Esophagus muscularis mucosa (tissue), 4 donors: ENCODE measurements around the gene UFD1. TPM values are rescaled to one million over a fixed set of nuclear protein-coding genes. Genes with fewer than 3 reads are reported as not detected.
"Not testable (repeated sequence)": the region's sequence is repeated elsewhere in the genome, so short reads cannot be mapped to it uniquely, and the experiment has no call there.

Experiments
- DNase-seq: peaks from one replicate; pipeline ENCODE4 v3.0.0-alpha.2; 2017; ENCODE audit errors: extremely low spot score
- H3K27ac ChIP-seq, 4 donors: fragments of 200-600 bp; sonication (generic); replicated peaks in 1 of 4; 1 replicate in 3 of 4; 2 replicates in 1 of 4; pipeline ENCODE4 v1.5.1; 2016 to 2019; ENCODE audit warnings: mild to moderate bottlenecking in 1 of 4
- H3K27me3 ChIP-seq, 4 donors: fragments of 200-600 bp; sonication (generic); one replicate each; pipeline versions ENCODE4 v1.5.1 to v1.6.0; 2016 to 2019
- H3K36me3 ChIP-seq, 4 donors: fragments of 200-600 bp; sonication (generic); one replicate each; pipeline ENCODE4 v1.5.1; 2016 to 2019
- H3K4me1 ChIP-seq, 4 donors: fragments of 200-600 bp; sonication (generic); one replicate each; pipeline ENCODE4 v1.5.1; 2016 to 2019
- H3K4me3 ChIP-seq, 4 donors: fragments of 200-600 bp; sonication (generic); 1 replicate in 2 of 4; 2 replicates in 2 of 4; pipeline ENCODE4 v1.5.1; 2016 to 2019; ENCODE audit warnings: mild to moderate bottlenecking in 4 of 4, moderate library complexity in 1 of 4
- H3K9me3 ChIP-seq, 4 donors: fragments of 200-600 bp; sonication (generic); 1 replicate in 3 of 4; 2 replicates in 1 of 4; pipeline ENCODE4 v1.5.1; 2016 to 2019
- CTCF ChIP-seq, 3 experiments: fragments of 200-600 bp in 2 of 3; fragments of 450-650 bp in 1 of 3; sonication (generic) in 2 of 3; IDR thresholded peaks; one replicate each; pipeline ENCODE4 v1.5.1; 2017 to 2019; ENCODE audit warnings: antibody characterized with exemption in 3 of 3, mild to moderate bottlenecking in 2 of 3, moderate library complexity in 1 of 3
- EP300 ChIP-seq: sonication (generic); formaldehyde crosslinking; IDR thresholded peaks from one replicate; pipeline ENCODE4 v1.6.1; 2017; ENCODE audit warnings: antibody characterized with exemption
- POLR2A ChIP-seq: fragments of 450-650 bp; IDR thresholded peaks from one replicate; pipeline ENCODE4 v1.6.1; 2017; ENCODE audit warnings: antibody characterized with exemption, moderate library complexity, mild to moderate bottlenecking, low read depth
- POLR2AphosphoS5 ChIP-seq, 2 donors: sonication (generic); formaldehyde crosslinking; IDR thresholded peaks; one replicate each; pipeline ENCODE4 v1.6.1; 2017; ENCODE audit warnings: antibody characterized with exemption in 2 of 2
- WGBS: methylation state at CpG from one replicate; pipeline ENCODE4 v1.1.5; 2018; 5-methylcytosine and 5-hydroxymethylcytosine counted together
- intact Hi-C: fragments of 100-400 bp; cut with DNase I; formaldehyde crosslinking; loops from one replicate; pipeline ENCODE4 v1.15.1; 2023
- total RNA-seq, 4 donors: library from RNA; depleted of rRNA; stranded (reverse); fragments of >200 nt; gene quantifications; one replicate each; pipeline versions ENCODE4 v1.1.0 to v1.2.1, GENCODE V29; 2016

Gene UFD1
- total RNA-seq, 4 donors from 2014 or later = 54.8 to 65.2 (median 57.1) TPM

DNA sequence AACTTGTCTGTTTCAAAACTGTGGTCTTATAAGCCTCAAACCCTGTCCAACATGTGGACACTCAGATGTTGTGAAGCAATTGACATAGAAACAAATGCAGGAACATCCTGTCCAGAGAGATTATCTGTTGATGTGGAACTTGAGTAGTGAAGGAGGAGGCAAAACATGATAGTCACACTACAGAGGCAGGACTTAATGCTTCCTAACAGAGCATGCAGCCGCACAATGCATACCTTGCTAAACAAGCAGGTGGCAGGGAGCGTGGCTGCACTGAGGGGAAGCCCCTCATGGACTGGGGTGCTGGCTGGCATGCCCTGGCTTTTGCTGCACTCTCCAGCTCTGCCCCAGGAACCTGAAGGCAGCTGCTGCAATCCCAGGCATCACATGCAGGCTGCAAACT, 36.8 kb downstream of the UFD1 start:
- Histone ChIP-seq H3K27me3 (no peaks in the 10 kb centered on the region), H3K27ac (no peak overlapping the region), H3K4me1 (peaks cover 18 to 37% (median 19%) of the 10 kb centered on the region in 4 donors), H3K36me3 (peaks cover 13 to 51% (median 21%) of the 10 kb centered on the region in 4 donors), H3K4me3 (no peak overlapping the region), H3K9me3 (no peaks in the 10 kb centered on the region)
- WGBS = 100% methylated on average over 2 of the region's 2 CpGs
- TF ChIP-seq POLR2A = no peak
- no peak for TF ChIP-seq CTCF (IDR thresholded peaks at IDR 0.05)
- no peak for TF ChIP-seq POLR2AphosphoS5 (IDR thresholded peaks at IDR 0.05)
- no peak for TF ChIP-seq EP300
- intact Hi-C loops = no loop called here
- no peak for DNase-seq

DNA sequence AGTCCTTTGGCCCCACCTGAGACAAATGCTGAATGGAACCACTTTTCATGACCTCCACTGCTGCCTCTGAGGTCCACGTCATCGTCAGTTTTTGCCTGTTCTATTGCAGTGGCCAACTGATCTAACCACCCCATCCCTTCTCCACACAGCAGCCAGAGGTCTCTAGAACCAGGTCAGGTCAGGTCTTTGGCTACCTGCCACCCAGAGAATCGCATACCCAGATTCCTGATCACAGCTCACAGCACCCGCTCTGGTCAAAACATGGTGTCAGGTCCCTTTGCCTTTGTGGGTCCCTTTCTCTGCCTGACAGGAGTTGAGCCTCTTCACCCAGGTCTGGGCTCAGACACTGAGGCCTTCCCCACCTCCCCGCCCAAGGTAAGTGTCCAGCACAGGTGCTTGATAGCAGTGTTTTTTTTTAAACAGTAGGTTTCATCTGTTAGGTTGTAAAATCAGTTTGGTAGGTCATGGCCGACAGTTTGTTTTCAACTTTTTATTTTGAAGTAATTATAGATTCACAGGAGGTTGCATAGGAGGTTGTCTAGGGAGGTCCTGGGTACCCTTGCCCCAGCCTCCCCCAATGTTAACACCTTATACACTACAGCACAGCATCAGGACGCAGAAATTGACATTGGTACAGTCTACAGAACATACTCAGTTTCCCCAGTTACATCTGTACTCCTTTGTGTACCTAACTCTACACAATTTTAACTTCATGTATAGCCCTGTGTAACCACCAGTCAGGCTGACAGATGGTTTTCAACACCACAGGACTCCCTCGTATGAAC, 38.4 kb downstream of the UFD1 start:
- DNase-seq = no peak
- H3K4me1 ChIP-seq = peaks cover 4 to 22% (median 7%) of the 10 kb centered on the region in 4 donors
- H3K27me3 ChIP-seq = no peaks in the 10 kb centered on the region
- TF ChIP-seq CTCF (IDR thresholded peaks at IDR 0.05) (no peak), POLR2A (no peak), POLR2AphosphoS5 (IDR thresholded peaks at IDR 0.05) (no peak), EP300 (no peak)
- no peak overlapping the region for H3K4me3 ChIP-seq
- no peak overlapping the region for H3K27ac ChIP-seq
- peaks cover 16 to 67% (median 37%) of the 10 kb centered on the region in 4 donors for H3K36me3 ChIP-seq
- no peaks in the 10 kb centered on the region for H3K9me3 ChIP-seq
- intact Hi-C loops = no loop called here
- WGBS = 88% methylated on average over 6 of the region's 8 CpGs

GRCh38 chr22:19438298-19438697, 40.7 kb downstream of the UFD1 start:
- no peak overlapping the region for H3K27ac ChIP-seq
- intact Hi-C loops = no loop called here
- no peaks in the 10 kb centered on the region for H3K27me3 ChIP-seq
- WGBS = 91% methylated on average over 7 of the region's 7 CpGs
- TF ChIP-seq EP300 (no peak), CTCF (IDR thresholded peaks at IDR 0.05) (no peak), POLR2AphosphoS5 (IDR thresholded peaks at IDR 0.05) (no peak), POLR2A (no peak)
- peaks cover 15 to 65% (median 31%) of the 10 kb centered on the region in 4 donors for H3K36me3 ChIP-seq
- DNase-seq = no peak
- no peak overlapping the region for H3K4me3 ChIP-seq
- H3K4me1 ChIP-seq = peaks cover 5 to 14% (median 7%) of the 10 kb centered on the region in 4 donors
- H3K9me3 ChIP-seq = no peaks in the 10 kb centered on the region

DNA sequence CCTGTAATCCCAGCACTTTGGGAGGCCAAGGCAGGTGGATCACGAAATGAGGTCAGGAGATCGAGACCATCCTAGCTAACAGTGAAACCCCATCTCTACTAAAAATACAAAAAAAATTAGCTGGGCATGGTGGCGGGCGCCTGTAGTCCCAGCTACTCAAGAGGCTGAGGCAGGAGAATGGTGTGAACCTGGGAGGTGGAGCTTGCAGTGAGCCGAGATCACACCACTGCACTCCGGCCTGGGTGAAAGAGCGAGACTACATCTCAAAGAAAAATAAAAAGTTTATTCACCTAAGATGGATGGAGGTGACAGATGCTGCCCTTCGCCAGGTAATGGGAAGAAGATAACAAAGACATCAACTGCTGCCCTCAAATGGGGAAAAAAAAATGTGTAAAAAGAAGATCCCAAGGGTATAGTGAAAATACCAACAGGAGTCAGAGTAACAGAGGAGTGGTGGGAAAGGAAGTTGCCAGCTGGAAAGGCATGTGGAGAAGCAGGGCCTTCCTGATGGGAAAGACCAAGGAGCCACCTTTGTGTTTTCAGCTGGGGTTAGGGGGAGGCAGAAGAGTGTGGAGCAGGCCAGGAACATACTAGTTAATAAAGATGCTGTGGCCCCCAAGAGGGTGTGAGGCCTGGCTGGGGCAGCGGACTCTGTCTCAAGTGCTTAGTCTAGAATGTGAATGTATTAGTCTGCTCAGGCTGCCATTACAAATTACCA, 42.4 kb downstream of the UFD1 start:
- H3K4me3 ChIP-seq, intact Hi-C loops, DNase-seq, H3K9me3 ChIP-seq, H3K27ac ChIP-seq, H3K27me3 ChIP-seq: not testable (repeated sequence)
- peaks cover 11 to 20% (median 14%) of the 10 kb centered on the region in 4 donors for H3K4me1 ChIP-seq
- 93% methylated on average over 9 of the region's 9 CpGs for WGBS
- H3K36me3 ChIP-seq = peaks cover 15 to 50% (median 26%) of the 10 kb centered on the region in 4 donors
